Tibial nerve (tissue), 4 donors: ENCODE data around the gene MPZ. TPM values are rescaled to one million over a fixed set of nuclear protein-coding genes. Genes with fewer than 3 reads are reported as not detected.
A peak's percentile ranks its signal among the peaks of the same experiment; 100 is the strongest.

Experiments
- DNase-seq, 2 donors: peaks; one replicate each; pipeline ENCODE4 v3.0.0-alpha.2; 2019; ENCODE audit warnings: low spot score in 2 of 2
- H3K27ac ChIP-seq, 4 donors: fragments of 200-600 bp; sonication (generic) in 3 of 4; one replicate each; pipeline ENCODE4 v1.5.1; 2017 to 2019; ENCODE audit warnings: mild to moderate bottlenecking in 1 of 4
- H3K27me3 ChIP-seq, 2 donors: fragments of 200-600 bp; sonication (generic) in 1 of 2; one replicate each; pipeline versions ENCODE4 v1.5.1 to v1.6.0; 2017 to 2019
- H3K36me3 ChIP-seq, 3 donors: fragments of 200-600 bp; sonication (generic); one replicate each; pipeline ENCODE4 v1.5.1; 2018 to 2019
- H3K4me1 ChIP-seq, 4 donors: fragments of 200-600 bp; sonication (generic) in 3 of 4; one replicate each; pipeline ENCODE4 v1.5.1; 2017 to 2019
- H3K4me3 ChIP-seq, 4 donors: fragments of 200-600 bp; sonication (generic) in 3 of 4; one replicate each; pipeline ENCODE4 v1.5.1; 2017 to 2019; ENCODE audit warnings: mild to moderate bottlenecking in 1 of 4, moderate library complexity in 1 of 4
- H3K9me3 ChIP-seq, 4 donors: fragments of 200-600 bp; sonication (generic) in 3 of 4; one replicate each; pipeline ENCODE4 v1.5.1; 2017 to 2019
- CTCF ChIP-seq, 5 experiments: fragments of 200-600 bp in 3 of 5; fragments of 450-650 bp in 2 of 5; sonication (generic) in 3 of 5; IDR thresholded peaks; one replicate each; pipeline ENCODE4 v1.5.1; 2016 to 2019; ENCODE audit warnings: antibody characterized with exemption in 5 of 5, mild to moderate bottlenecking in 3 of 5, moderate library complexity in 2 of 5
- EP300 ChIP-seq, 2 donors: sonication (generic); formaldehyde crosslinking; IDR thresholded peaks; one replicate each; pipeline ENCODE4 v1.6.1; 2017; ENCODE audit warnings: antibody characterized with exemption in 2 of 2, mild to moderate bottlenecking in 1 of 2
- POLR2A ChIP-seq, 2 donors: fragments of 450-650 bp; IDR thresholded peaks; one replicate each; pipeline ENCODE4 v1.6.1; 2017; ENCODE audit warnings: antibody characterized with exemption in 2 of 2, mild to moderate bottlenecking in 2 of 2, moderate library complexity in 2 of 2
- WGBS, 2 donors: methylation state at CpG; one replicate each; pipeline ENCODE4 v1.1.5; 2018; 5-methylcytosine and 5-hydroxymethylcytosine counted together
- total RNA-seq, 4 donors: library from RNA; depleted of rRNA; stranded (reverse); fragments of >200 nt; gene quantifications; one replicate each; pipeline ENCODE4 v1.1.0, GENCODE V29; 2016

MPZ gene
- total RNA-seq, result 1,000 to 10,000 TPM in 3 of 4 donors, 100 to 1,000 TPM in 1; 570 to 1,776 (median 1,657) TPM

- no peak for DNase-seq
- H3K4me1 ChIP-seq, result peaks cover 0 to 63% (median 18%) of the 10 kb centered on the region in 4 donors
- TF ChIP-seq CTCF (IDR thresholded peaks at IDR 0.05) (no peak), EP300 (IDR thresholded peaks at IDR 0.05) (peak in 1 of 2 donors; percentile 46), POLR2A (IDR thresholded peaks at IDR 0.05) (peak in 1 of 2 donors; percentile 27)
- H3K27me3 ChIP-seq, result no peaks in the 10 kb centered on the region
- peak within 1 kb of the TSS; percentile 7 to 98 (median 82) for H3K27ac ChIP-seq
- H3K4me3 ChIP-seq, result peak within 1 kb of the TSS; percentile 28 to 70 (median 34)
- 36 to 47% methylated on average over 2 of the region's 2 CpGs for WGBS, 2 donors
- H3K9me3 ChIP-seq, result no peaks in the 10 kb centered on the region
- H3K36me3 ChIP-seq, result peaks cover 0 to 5% (median 0%) of the 10 kb centered on the region in 3 donors
Observed at GRCh38 chr1:161309868-161310267, at the start of gene MPZ. MPZ (minus strand) TSS chr1:161309968; CDS start chr1:161309905, 63 bp downstream.

GRCh38 chr1:161359291-161359690, 49.5 kb upstream of the MPZ start:
- Histone ChIP-seq H3K27ac (peak overlapping the region in 2 of 4 donors; percentile 56 to 71), H3K9me3 (no peaks in the 10 kb centered on the region), H3K4me3 (no peak overlapping the region), H3K27me3 (no peaks in the 10 kb centered on the region), H3K4me1 (peaks cover 0 to 19% (median 4%) of the 10 kb centered on the region in 4 donors), H3K36me3 (peaks cover 0 to 26% (median 0%) of the 10 kb centered on the region in 3 donors)
- no peak for TF ChIP-seq POLR2A (IDR thresholded peaks at IDR 0.05)
- TF ChIP-seq EP300 (IDR thresholded peaks at IDR 0.05), result peak in 1 of 2 donors; percentile 40
- no peak for TF ChIP-seq CTCF (IDR thresholded peaks at IDR 0.05)
- no peak for DNase-seq

GRCh38 chr1:161357073-161357472, 47.3 kb upstream of the MPZ start:
- no peak overlapping the region for H3K27ac ChIP-seq
- no peaks in the 10 kb centered on the region for H3K27me3 ChIP-seq
- TF ChIP-seq POLR2A (IDR thresholded peaks at IDR 0.05) (no peak), CTCF (IDR thresholded peaks at IDR 0.05) (no peak), EP300 (IDR thresholded peaks at IDR 0.05) (no peak)
- peaks cover 0 to 14% (median 0%) of the 10 kb centered on the region in 3 donors for H3K36me3 ChIP-seq
- H3K4me3 ChIP-seq, result no peak overlapping the region
- H3K9me3 ChIP-seq, result no peaks in the 10 kb centered on the region
- DNase-seq, result no peak
- H3K4me1 ChIP-seq, result peaks cover 0 to 19% (median 4%) of the 10 kb centered on the region in 4 donors
- 94 to 98% methylated on average over 8 of the region's 8 CpGs for WGBS, 2 donors

- H3K9me3 ChIP-seq, result no peaks in the 10 kb centered on the region
- no peak overlapping the region for H3K27ac ChIP-seq
- no peak overlapping the region for H3K4me3 ChIP-seq
- H3K36me3 ChIP-seq, result peaks cover 0 to 17% (median 0%) of the 10 kb centered on the region in 3 donors
- H3K27me3 ChIP-seq, result no peaks in the 10 kb centered on the region
- DNase-seq, result no peak
- 56 to 63% methylated on average over 1 of the region's 1 CpG for WGBS, 2 donors
- TF ChIP-seq POLR2A (IDR thresholded peaks at IDR 0.05), result no peak
- no peak for TF ChIP-seq CTCF (IDR thresholded peaks at IDR 0.05)
- no peak for TF ChIP-seq EP300 (IDR thresholded peaks at IDR 0.05)
- H3K4me1 ChIP-seq, result peaks cover 0 to 5% (median 0%) of the 10 kb centered on the region in 4 donors
Observed at GRCh38 chr1:161351482-161351881, 41.7 kb upstream of the MPZ start.

GRCh38 chr1:161350671-161351070, 40.9 kb upstream of the MPZ start:
- Histone ChIP-seq H3K4me1 (peaks cover 0 to 5% (median 0%) of the 10 kb centered on the region in 4 donors), H3K27me3 (no peaks in the 10 kb centered on the region), H3K4me3 (no peak overlapping the region), H3K9me3 (no peaks in the 10 kb centered on the region), H3K27ac (no peak overlapping the region), H3K36me3 (peaks cover 0 to 20% (median 0%) of the 10 kb centered on the region in 3 donors)
- 64 to 80% methylated on average over 1 of the region's 1 CpG for WGBS, 2 donors
- no peak for DNase-seq
- TF ChIP-seq POLR2A (IDR thresholded peaks at IDR 0.05), result no peak
- TF ChIP-seq CTCF (IDR thresholded peaks at IDR 0.05), result no peak
- no peak for TF ChIP-seq EP300 (IDR thresholded peaks at IDR 0.05)
